HG02870 (cell line): ENCODE data around the gene IGFBP3.
"Not testable (repeated sequence)": the region's sequence is repeated elsewhere in the genome, so short reads cannot be mapped to it uniquely, and the experiment has no call there.

Experiments
- ATAC-seq: cut with Tn5 transposase; IDR thresholded peaks from one replicate; pipeline ENCODE4 v1.9.1; 2021; ENCODE audit warnings: mild to moderate bottlenecking, moderate library complexity; ENCODE audit not compliant: unreplicated experiment

IGFBP3 gene, protein sequence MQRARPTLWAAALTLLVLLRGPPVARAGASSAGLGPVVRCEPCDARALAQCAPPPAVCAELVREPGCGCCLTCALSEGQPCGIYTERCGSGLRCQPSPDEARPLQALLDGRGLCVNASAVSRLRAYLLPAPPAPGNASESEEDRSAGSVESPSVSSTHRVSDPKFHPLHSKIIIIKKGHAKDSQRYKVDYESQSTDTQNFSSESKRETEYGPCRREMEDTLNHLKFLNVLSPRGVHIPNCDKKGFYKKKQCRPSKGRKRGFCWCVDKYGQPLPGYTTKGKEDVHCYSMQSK

DNA sequence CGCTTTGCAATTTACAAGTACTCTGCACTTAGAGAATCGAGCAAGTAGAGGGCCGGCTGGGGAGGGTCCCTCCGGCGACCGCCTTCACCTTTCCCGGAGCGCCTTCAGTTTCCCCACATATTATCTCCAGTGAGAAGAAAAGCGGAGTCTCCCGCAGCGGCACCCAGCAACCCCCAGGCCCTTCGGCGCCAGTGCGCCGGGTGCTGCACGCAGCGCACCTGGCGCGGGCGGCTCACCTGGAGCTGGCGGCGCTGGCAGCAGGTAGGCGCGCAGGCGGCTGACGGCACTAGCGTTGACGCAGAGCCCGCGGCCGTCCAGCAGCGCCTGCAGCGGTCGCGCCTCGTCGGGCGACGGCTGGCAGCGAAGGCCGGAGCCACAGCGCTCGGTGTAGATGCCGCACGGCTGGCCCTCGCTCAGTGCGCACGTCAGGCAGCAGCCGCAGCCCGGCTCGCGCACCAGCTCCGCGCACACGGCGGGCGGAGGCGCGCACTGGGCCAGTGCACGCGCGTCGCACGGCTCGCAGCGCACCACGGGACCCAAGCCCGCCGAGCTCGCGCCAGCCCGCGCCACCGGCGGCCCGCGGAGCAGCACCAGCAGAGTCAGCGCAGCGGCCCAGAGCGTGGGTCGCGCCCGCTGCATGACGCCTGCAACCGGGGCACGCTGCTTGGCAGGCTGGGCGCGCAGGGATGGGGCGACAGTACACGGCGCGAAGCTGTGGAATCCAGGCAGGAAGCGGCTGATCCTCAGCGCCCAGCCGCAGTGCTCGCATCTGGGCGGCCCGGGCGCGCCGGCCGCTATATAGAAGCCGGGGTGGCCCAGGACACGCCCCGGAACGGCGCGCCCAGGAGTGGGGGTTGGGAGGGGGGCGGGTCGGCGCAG is at the start of gene IGFBP3:
Gene IGFBP3 (minus strand): TSS at position 771 of the 879 bp plus-strand sequence. CDS start 132 bp downstream, at position 639.
- ATAC-seq, result no peak

DNA sequence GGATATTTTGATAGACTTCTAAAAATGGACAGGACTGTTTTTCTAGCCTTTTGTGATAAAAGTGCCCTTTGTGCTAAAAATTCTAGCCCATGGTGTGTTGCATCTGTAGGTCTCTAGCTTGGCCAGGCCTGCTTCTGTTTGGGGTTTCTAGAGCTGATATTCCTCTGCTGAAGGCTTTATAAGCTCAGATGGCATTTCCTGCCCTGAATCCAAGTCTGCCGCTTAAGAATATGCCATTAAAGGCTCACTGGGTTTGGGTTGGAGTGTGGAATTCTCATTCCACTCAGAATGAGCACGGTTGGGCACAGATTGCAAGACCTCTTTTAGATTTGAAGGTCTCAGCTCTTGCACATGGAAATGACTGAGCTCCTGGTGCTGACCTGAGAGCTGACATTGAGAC is 49.4 kb upstream of the IGFBP3 start:
- ATAC-seq, result no peak

DNA sequence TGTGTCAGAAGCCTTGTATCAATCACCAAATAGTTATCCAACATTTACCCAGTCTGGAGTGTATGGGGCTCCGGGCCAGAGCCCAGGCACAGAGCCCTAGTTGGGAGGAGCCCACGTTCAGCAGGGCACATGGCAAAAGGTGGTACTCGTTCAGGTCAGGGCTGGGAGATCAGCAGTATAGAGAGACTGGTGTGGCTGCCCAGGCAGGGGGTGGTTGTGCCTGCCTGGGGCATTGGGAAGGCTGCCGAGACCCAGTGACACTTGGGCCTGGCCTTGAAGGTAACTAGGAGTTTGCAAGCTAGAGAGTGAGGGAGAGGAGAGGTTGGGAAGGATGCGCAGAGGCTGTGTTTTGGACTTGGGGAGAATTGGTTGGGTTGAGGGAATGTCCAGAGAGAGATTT is 48.9 kb upstream of the IGFBP3 start:
- no peak for ATAC-seq

DNA sequence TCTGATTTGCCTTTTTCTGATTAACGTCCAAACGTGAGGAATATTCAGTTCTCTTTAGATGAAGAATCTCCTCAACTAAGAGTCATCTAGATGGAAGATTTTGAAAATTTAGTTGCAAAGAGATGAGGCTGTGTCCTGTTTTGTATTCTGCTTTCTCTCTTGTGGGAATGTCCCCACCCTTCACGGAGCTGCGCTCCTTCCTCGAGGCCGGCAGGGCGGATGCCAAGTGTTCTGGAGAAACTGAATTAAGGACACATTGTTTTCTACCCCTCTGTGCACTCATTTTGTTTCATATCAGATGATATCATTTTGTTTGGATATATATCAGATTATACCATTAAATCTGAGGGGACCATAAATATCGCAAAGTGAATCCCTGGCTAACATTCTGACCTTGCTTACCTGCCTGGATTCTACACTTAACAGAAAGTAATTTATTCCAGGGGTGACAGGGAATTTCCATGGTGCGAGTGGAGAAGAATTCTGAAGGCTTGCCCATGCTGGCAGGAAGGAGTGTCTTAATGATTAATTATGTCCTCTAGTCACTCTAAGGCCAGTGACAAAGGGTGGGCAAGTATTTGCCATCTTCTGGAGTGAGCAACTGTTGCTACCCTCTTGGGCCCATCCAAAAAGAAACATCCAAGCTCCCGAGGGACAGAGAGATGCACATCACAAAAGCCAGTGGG is 47.9 kb upstream of the IGFBP3 start:
- no peak for ATAC-seq

DNA sequence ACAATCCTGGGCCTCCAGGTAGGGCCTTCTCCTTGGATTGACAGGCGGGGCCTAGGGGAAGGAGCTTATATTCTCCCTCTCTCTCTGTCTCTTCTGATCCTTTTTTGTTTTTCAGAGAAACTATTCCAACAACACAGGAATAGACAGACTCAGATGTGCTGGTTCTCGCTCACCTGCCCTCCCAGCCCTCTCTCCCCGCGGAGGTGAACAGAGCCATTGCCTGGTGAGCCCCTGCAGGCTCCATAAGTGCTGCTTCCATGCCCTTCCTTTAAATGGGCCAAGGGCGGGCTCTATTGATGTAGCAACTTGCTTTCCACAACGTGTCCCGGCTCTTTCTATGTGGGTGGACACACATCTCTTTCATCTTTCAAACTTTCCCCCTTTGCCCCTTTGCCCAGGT is 47.2 kb upstream of the IGFBP3 start:
- ATAC-seq, result no peak

DNA sequence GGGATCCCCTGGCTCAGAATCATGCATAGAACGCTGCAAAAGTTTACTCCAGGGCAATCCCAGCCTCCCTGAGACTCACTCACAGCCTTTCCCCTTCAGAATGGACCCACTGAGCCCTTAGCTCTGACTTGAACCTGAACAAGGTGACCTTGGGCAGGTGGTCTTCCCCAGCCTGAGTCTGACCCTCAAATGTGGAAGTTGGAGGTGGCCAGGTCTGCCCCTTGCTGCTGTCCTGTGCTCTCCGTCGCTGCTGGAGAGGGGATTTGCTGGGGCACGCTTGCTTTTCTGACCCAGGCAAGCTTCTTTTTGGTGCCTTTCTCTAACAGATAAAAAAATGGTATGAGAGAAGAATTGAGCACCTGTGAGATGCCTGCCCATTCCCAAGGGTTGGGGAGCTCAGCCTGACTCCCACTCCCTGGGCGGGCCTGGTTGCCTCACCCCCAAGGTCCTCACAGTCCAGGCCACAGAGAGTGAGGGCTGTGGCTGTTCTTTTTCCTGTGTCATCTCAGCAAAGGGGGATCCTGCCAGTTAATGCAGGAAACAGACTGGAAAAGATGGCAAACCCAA is 46.6 kb upstream of the IGFBP3 start:
- ATAC-seq, result no peak

DNA sequence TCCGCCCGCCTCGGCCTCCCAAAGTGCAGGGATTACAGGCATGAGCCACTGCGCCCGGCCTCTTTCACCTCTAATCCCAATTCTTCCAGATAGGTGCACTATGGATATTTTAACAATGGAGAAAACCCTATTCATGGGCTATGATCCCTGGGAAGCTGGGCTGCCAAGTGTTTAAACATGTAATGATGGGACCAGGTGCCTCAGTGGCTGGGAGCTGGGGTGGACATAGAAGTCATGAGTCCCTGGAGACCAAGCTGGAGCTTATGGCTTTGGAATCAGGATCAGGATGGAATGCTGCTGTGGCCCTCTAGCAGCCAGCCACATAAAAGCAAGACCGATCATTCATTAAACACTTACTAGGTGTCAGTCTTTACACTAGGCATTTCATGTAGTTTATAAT is 41.8 kb upstream of the IGFBP3 start:
- ATAC-seq, result no peak

DNA sequence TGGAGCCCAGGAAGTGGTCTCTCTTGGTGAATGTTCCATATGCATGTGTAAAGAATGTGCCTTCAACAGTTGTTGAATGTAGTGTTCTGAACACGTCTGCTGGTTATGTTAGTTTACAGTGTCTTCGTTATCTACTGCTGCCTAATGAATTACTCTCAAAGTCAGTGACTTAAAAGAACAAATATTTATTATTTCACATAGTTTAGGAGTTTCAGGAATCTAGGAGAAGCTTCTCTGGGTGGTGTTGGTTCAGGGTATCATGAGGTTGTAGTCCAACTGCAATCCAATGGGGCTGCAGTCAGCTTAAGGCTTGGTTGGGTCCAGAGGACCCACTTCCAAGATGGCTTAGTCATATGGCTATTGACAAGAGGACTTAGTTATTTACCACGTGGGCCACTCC is 36.6 kb upstream of the IGFBP3 start:
- no peak for ATAC-seq

DNA sequence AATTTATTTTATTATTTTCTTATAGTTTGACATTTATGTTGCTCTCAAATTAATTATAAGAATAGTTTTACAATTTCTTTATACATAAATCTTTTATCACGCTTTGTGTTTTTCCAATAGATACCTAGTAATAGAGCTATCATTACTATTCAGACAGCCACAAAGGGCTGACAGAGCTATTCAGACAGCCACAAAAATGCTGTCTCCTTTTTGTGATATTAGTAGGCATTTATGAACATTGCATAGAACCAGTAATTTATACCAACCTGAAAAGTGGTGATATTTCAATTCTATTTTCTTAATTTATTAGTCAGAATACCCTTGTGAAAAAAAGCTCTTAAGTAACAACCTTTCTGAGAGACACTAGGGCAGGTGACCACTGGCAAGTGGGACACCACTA is 34.2 kb upstream of the IGFBP3 start:
- no peak for ATAC-seq

DNA sequence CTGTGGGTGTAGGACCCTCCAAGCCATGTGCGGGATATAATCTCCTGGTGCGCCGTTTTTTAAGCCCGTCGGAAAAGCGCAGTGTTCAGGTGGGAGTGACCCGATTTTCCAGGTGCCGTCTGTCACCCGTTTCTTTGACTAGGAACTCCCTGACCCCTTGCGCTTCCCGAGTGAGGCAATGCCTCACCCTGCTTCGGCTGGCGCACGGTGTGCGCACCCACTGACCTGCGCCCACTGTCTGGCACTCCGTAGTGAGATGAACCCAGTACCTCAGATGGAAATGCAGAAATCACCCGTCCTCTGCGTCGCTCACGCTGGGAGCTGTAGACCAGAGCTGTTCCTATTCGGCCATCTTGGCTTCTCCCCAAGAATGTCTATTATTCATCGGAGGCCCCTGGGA is 32.0 kb upstream of the IGFBP3 start:
- ATAC-seq, result not testable (repeated sequence)

DNA sequence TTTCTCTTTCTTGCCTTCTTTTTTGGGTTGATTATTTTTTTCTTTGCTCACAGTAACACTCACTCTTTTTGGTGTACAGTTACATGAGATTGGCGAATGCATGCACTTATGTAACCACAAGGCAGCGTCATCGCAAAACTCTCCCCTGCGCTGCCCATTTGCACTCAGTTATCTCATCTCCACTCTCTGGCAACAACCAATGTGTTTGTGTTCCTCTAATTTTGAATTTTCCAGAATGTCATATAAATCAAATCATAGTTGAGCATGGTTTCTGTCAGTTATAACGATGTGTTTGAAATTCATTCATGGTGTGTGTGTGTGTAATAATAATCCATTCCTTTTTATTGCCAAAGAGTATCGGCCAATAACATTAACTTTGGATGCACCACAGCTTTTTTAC is 23.0 kb upstream of the IGFBP3 start:
- ATAC-seq, result no peak

DNA sequence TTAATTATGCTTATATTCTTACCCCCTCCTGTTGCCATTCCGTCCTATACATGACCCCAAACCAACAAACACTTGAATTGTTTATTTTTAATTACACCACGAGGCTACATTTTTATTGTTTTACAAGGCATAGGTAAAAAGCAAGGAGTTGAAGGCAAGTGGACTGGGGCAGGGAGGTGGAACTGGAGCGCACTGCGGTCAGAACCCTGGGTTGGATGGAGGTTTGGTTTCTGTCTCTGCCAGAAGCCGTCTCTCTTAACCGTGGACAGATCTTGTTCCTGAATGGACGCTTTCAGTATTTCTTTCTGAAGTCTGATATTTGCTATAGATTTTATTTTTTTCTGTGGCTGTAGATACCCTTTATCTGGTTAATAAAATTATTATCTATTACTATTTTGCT is 19.9 kb upstream of the IGFBP3 start:
- ATAC-seq, result no peak

DNA sequence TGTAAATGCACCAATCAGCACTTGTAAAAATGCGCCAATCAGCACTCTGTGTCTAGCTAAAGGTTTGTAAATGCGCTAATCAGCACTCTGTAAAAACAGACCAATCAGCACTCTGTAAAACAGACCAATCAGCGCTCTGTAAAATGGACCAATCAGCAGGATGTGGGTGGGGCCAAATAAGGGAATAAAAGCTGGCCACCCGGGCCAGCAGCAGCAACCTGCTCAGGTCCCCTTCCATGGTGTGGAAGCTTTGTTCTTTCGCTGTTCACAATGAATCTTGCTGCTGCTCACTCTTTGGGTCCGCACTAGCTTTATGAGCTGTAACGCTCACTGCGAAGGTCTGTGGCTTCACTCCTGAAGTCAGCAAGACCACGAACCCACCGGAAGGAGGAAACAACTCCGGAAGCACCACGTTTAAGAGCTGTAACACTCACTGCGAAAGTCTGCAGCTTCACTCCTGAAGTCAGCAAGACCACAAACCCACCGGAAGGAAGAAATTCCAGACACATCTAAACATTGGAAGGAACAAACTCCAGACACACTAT is 19.2 kb upstream of the IGFBP3 start:
- ATAC-seq, result not testable (repeated sequence)

DNA sequence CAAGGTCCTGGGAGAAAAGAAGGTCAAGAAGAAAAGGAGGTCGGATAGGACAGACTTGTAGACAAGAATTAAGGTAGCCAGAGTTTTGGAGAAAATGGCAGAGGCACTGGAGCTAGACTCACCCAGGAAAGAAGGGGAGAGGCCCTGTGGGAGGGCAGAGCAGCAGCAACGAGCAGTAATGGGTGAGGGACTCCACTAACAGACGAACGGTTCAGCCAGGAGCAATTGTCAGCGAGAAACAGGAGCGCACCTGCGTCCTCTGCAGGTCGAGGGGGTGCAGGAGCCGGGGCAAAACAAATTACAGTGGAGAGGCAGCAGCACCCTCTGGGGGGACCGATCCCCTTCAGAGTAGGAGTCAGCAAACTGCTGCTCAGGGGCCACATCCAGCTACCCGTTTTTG is 18.5 kb upstream of the IGFBP3 start:
- ATAC-seq, result no peak

DNA sequence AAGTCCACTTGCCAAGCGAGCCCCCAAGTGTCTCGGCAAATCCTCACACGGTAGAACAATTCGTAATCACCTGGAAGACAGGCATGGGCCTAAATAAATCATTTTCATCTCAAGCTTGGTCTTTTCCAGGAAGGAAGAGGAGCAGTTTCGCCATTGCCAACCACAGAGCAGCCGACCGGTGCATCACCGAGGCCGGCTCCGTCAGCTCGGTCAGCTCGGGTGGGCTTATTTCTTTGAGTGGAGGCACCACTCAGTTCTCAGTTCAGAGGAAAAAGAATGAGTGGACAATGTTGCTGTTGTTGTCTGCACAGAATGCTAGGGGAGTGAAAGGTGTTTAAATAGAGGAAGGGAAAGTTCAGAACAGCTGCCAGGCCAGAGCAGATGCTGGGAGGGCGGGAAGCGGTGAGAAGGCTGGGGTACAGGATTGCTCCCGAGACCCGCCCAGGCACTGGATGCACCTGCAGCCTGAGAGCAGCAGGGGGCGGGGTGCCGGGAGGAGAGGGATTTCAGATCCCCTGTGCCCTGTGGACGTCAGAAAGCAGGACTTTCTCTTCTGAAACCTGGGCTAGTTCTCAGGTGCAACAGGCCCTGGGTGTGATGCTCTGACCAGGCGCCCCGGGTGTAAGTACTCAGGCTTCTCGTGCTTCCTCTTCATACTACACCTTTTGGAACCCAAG is 17.7 kb upstream of the IGFBP3 start:
- ATAC-seq, result no peak

DNA sequence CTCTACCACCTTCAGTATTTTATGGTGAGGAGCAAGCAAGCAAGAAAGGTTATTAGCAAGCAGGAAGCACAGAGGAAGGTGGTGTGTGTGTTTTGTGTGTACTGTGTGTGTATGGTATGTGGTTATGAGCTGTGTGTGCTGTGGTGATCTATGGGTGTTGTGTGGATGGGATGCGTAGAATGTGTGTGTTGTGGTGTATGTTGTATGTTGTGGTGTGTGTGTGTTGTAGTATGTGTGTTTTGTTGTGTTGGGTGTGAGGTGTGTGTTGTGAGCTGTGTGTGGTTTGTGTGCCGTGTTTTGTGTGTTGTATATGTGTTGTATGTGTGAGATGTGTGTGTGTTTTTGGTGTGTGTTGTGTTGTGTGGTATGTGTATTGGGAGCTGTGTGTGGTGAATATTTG is 16.8 kb upstream of the IGFBP3 start:
- ATAC-seq, result no peak

DNA sequence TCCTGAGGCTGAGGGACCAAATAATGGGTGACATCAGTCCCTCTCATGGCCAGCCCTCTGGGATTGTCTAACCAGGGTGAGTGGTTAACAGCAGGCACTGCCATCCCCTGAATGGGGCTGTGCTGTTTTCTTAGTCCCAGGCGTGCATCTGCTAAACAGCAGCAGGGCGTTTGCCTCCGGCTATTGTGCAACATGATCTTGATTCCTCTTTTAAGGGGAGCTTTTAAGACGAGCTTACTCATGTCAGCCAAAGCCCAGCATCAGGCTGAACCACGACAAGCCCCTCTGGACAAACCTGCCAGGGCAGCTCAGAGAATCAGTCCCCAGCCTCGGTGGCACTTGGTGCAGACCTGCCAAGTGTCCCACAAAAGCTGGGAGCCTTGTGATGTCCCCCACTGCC is 16.2 kb upstream of the IGFBP3 start:
- no peak for ATAC-seq

DNA sequence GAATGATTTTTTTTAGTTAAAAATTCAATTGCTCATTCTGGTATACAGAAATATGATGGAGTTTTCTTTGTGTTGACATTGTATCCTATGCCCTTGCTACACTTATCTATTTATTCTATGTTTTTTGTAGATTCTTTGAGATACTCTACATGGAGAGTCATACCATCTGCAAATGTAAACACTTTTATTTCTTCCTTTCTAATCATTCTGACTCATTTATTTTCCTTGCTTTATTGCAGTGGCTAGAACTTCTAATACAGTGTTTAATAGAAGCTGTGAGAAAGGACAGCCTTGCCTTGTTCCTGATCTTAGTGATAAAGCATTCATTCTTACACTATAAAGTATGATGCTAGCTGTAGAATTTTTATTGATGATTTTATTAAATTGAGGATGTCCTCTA is 9.9 kb upstream of the IGFBP3 start:
- ATAC-seq, result no peak

DNA sequence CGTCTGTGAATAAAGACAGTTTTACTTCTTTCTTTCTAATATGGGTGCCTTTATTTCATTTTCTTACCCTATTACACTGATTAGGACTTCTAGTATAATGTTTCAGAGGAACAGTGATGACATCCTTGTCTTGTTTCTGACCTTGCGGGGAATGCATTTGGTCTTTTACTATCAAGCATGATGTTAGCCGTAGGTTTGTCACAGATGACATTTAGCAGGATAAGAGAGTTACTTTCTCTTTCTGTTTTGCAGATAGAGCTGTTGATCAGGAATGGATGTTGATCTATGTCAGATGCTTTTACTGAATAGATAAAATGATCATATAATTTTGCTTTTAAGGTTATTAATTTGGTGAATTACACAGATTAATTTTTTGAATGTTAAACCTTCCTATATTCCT is 6.6 kb upstream of the IGFBP3 start:
- ATAC-seq, result no peak

DNA sequence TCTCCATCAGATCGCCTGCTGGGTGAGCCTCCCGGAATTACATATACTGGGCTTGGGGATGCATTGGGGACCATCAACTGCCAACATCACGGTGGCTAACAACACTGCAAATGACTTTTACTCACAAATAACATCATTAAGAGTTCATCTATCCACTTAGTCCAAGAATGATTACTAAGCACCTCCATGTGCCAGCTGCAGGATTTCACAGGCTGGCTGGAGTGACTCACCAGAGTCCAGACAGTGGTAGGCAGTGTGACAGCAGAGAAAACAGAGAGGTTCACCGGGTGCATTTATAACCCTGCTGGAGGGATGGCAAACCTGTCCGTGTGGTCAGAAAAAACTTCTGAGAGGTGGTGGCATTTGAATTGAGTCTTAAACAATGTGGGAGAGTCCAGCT is 3.2 kb upstream of the IGFBP3 start:
- no peak for ATAC-seq

DNA sequence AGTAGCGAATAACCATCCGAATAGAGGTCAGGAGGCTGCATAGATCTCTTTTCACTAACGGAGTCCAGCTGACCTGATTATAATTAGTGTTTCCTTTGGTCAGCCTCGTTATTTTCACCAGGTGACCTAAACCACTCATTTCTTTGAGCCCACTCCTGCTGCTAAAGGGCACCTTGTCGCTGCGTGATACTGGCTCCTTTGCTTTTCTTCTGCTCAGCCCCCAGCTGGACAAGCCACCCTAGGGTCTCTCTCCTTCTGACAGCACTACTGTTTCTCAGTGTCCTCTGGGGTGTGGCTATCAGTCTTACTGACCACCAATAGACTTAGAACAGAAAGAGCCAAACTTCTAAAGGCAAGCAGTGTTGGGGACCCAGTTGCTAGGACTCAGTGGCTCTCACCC is 2.7 kb upstream of the IGFBP3 start:
- no peak for ATAC-seq
